PC-3 (cell line): ENCODE results near the gene ZC3H14.

Experiments used
- CTCF ChIP-seq: fragments of 300-600 bp; sonication (generic); conservative IDR thresholded peaks from 2 replicates; pipeline ENCODE4 v1.5.1; 2017; ENCODE audit warnings: antibody characterized with exemption, low read depth, mild to moderate bottlenecking, low read length
- EZH2 ChIP-seq: fragments of 300-600 bp; sonication (generic); IDR thresholded peaks from one replicate; pipeline ENCODE4 v1.6.1; 2017; ENCODE audit warnings: antibody characterized with exemption, mild to moderate bottlenecking, low read length; ENCODE audit not compliant: unreplicated experiment
- EZH2phosphoT487 ChIP-seq: fragments of 300-600 bp; sonication (generic); IDR thresholded peaks from 2 replicates; pipeline ENCODE4 v1.6.1; 2018; ENCODE audit warnings: mild to moderate bottlenecking, antibody characterized with exemption, low read length, borderline replicate concordance

- TF ChIP-seq CTCF: no peak
- no peak for TF ChIP-seq EZH2phosphoT487
- TF ChIP-seq EZH2: no peak
Observed at GRCh38 chr14:88618476-88618875, 55.6 kb downstream of the ZC3H14 start.
